H1 (cell line): Measurements from ENCODE around the gene OSBPL2. TPM values are rescaled to one million over a fixed set of nuclear protein-coding genes. Genes with fewer than 3 reads are reported as not detected.

Source experiments
- ASH2L ChIP-seq: fragments of 200-600, 300-600 bp; sonication (generic); IDR thresholded peaks from one replicate; pipeline ENCODE4 v1.7.1; 2017; ENCODE audit warnings: low read length
- CEBPB ChIP-seq: IDR thresholded peaks from 2 replicates; pipeline ENCODE4 v1.6.1; 2012; ENCODE audit warnings: low read depth, low read length
- CHD7 ChIP-seq: fragments of 300-600 bp; sonication (generic); IDR thresholded peaks from 2 replicates; pipeline ENCODE4 v1.7.1; 2012; ENCODE audit warnings: low read length, moderate library complexity, mild to moderate bottlenecking, inconsistent platforms; ENCODE audit not compliant: insufficient replicate concordance
- CTBP2 ChIP-seq: IDR thresholded peaks from 2 replicates; pipeline ENCODE4 v1.7.0; 2011; ENCODE audit warnings: borderline replicate concordance, mild to moderate bottlenecking, moderate library complexity, mixed read lengths, low read length; ENCODE audit not compliant: insufficient read depth, insufficient read length
- GTF2F1 ChIP-seq: IDR thresholded peaks from 2 replicates; pipeline ENCODE4 v1.6.1; 2012; ENCODE audit warnings: low read depth, low read length, improper control_type of control experiment, borderline replicate concordance
- polyA plus RNA-seq, 7 experiments: library from polyadenylated mRNA; depleted of rRNA in 3 of 7; stranded (reverse) in 5 of 7; unstranded in 2 of 7; fragments of >200 nt in 5 of 7; fragments of 200-250 nt in 2 of 7; gene quantifications; 1 replicate in 5 of 7; 2 replicates in 1 of 7; 4 replicates in 1 of 7; pipeline versions ENCODE4 v1.2.1 to v1.2.3, GENCODE V29; 2011 to 2013; ENCODE audit warnings: missing spikeins in 2 of 7, mixed read lengths in 2 of 7
- total RNA-seq: library from RNA; stranded (reverse); fragmentation: NEBNext Ultra II Directional; extraction: Animal tissue kit (Norgen Biotek cat#: 25700); gene quantifications from 2 replicates; pipeline ENCODE4 v1.2.1, GENCODE V29; 2021

Gene OSBPL2
- total and polyA plus RNA-seq, 2 of the 8 experiments (the other 6 are each of a cell fraction or from before 2014, with no cell fraction given): 11.7 to 42.4 TPM

GRCh38 chr20:62254021-62254724 lies 15.9 kb downstream of the OSBPL2 start (continued):
- TF ChIP-seq CHD7 (no peak), CTBP2 (no peak), CEBPB (no peak), GTF2F1 (no peak), ASH2L (no peak)
